Left lung (tissue), 10 donors: ENCODE measurements around the gene RNU2-1. TPM values are rescaled to one million over a fixed set of nuclear protein-coding genes. Genes with fewer than 3 reads are reported as not detected.

Experiments
- ATAC-seq: fragments of 200-7000 bp; cut with Tn5 transposase; one replicate; pipeline ENCODE4 v1.9.1; 2020; ENCODE audit warnings: moderate library complexity
- DNase-seq, 4 donors: peaks; one replicate each; pipeline ENCODE4 v3.0.0-alpha.2; 2013 to 2020
- H3K27ac ChIP-seq, 2 donors: fragments of 200-600 bp; sonication (generic) in 1 of 2; one replicate each; pipeline versions ENCODE4 v1.5.0 to v1.8.0; 2020 to 2021
- H3K27me3 ChIP-seq, 2 donors: fragments of 200-600 bp; sonication (generic) in 1 of 2; one replicate each; pipeline versions ENCODE4 v1.5.0 to v1.8.0; 2020 to 2021
- H3K36me3 ChIP-seq, 2 donors: fragments of 200-600 bp; sonication (generic) in 1 of 2; one replicate each; pipeline versions ENCODE4 v1.5.0 to v1.8.0; 2020 to 2021
- H3K4me1 ChIP-seq, 2 donors: fragments of 200-600 bp; one replicate each; pipeline ENCODE4 v1.8.0; 2021
- H3K4me3 ChIP-seq, 2 donors: fragments of 200-600 bp; sonication (generic) in 1 of 2; one replicate each; pipeline versions ENCODE4 v1.5.0 to v1.8.0; 2020 to 2021; ENCODE audit warnings: mild to moderate bottlenecking in 1 of 2
- H3K9me3 ChIP-seq, 2 donors: fragments of 200-600 bp; sonication (generic) in 1 of 2; one replicate each; pipeline versions ENCODE4 v1.5.0 to v1.8.0; 2020 to 2021
- CTCF ChIP-seq, 2 donors: fragments of 200-600 bp; sonication (generic) in 1 of 2; IDR thresholded peaks; one replicate each; pipeline versions ENCODE4 v1.5.0 to v1.8.0; 2021; ENCODE audit warnings: antibody characterized with exemption in 2 of 2
- intact Hi-C, 2 donors: fragments of 100-400 bp; cut with DNase I; formaldehyde crosslinking; loops; one replicate each; pipeline versions ENCODE4 v1.11.2 to v1.14.2; 2022
- polyA plus RNA-seq, 6 donors: library from polyadenylated mRNA; unstranded; fragments of 120-200 nt; gene quantifications; one replicate each; pipeline ENCODE4 v1.2.1, GENCODE V29; 2013; ENCODE audit not compliant: insufficient read length in 6 of 6
- total RNA-seq, 2 donors: library from RNA; stranded (reverse); fragmentation: NEBNext Ultra II Directional; extraction: Animal tissue kit (Norgen Biotek cat#: 25700); gene quantifications; one replicate each; pipeline ENCODE4 v1.2.1, GENCODE V29; 2021
- donor health status: DM: no; HTN: yes; CAD: no.
- donor health status: DM: no; HTN: no; CAD: no.

RNU2-1 gene
- total and polyA plus RNA-seq, 8 donors = 1.2 to 6,821 (median 1.9) TPM; not detected in 1

DNA sequence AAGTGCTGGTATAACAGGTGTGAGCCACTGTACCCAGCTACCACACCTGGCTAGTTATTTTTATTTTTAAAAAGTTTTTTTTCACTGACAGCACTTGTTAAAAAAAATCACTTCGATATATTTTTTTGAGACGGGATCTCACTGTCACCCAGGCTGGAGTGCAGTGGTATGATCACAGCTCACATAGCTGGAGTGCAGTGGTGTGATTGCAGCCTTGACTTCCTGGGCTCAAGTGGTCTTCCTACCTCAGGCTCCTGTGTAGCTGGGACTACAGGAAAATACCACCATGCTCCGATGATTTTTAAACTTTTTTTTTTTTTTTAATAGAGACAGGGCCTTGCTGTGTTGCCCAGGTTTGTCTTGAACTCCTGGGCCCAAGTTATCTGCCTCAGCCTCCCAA lies 49.9 kb downstream of the RNU2-1 start:
- Histone ChIP-seq H3K36me3 (peaks cover 0 to 100% of the 10 kb centered on the region in 2 donors), H3K4me3 (no peak overlapping the region), H3K4me1 (no peaks in the 10 kb centered on the region), H3K27ac (no peak overlapping the region), H3K27me3 (no peaks in the 10 kb centered on the region), H3K9me3 (no peaks in the 10 kb centered on the region)
- no peak for TF ChIP-seq CTCF (IDR thresholded peaks at IDR 0.05)
- intact Hi-C loops = no loop called here
- no peak for ATAC-seq
- DNase-seq = no peak

Other genes with a start within 250 kb of the RNU2-1 start
- 100 to 1,000 TPM; 842 to 909 TPM for gene RPL27, start 235.6 kb downstream of the RNU2-1 start, total RNA-seq
- gene RPL27, start 235.6 kb downstream of the RNU2-1 start, polyA plus RNA-seq = 1,000 to 10,000 TPM; 1,562 to 1,820 (median 1,675) TPM
- gene IFI35, start 227.2 kb downstream of the RNU2-1 start, total RNA-seq = 10 to 100 TPM; 39.0 to 41.5 TPM
- 10 to 100 TPM; 17.5 to 20.7 (median 18.5) TPM for gene IFI35, start 227.2 kb downstream of the RNU2-1 start, polyA plus RNA-seq
- 100 to 1,000 TPM; 228 to 257 TPM for gene VAT1, start 211.6 kb downstream of the RNU2-1 start, total RNA-seq
- 100 to 1,000 TPM; 116 to 154 (median 130) TPM for gene VAT1, start 211.6 kb downstream of the RNU2-1 start, polyA plus RNA-seq
- gene RND2, start 208.7 kb downstream of the RNU2-1 start, total RNA-seq = 1 to 10 TPM in 1 of 2 donors, under 1 TPM in 1; 0.73 to 1.2 TPM
- 1 to 10 TPM; 1.6 to 2.0 (median 1.8) TPM for gene RND2, start 208.7 kb downstream of the RNU2-1 start, polyA plus RNA-seq
- gene BRCA1, start 108.6 kb downstream of the RNU2-1 start, total RNA-seq = 10 to 100 TPM; 10.3 to 17.7 TPM
- 10 to 100 TPM; 13.4 to 24.4 (median 19.2) TPM for gene BRCA1, start 108.6 kb downstream of the RNU2-1 start, polyA plus RNA-seq
- gene NBR1, start 62.8 kb downstream of the RNU2-1 start, total RNA-seq = 10 to 100 TPM; 62.4 to 78.2 TPM
- 100 to 1,000 TPM in 5 of 6 donors, 10 to 100 TPM in 1; 95.5 to 125 (median 111) TPM for gene NBR1, start 62.8 kb downstream of the RNU2-1 start, polyA plus RNA-seq
- 10 to 100 TPM; 14.4 to 26.8 TPM for gene TMEM106A, start 22.1 kb downstream of the RNU2-1 start, total RNA-seq
- gene TMEM106A, start 22.1 kb downstream of the RNU2-1 start, polyA plus RNA-seq = 10 to 100 TPM; 10.6 to 16.9 (median 11.2) TPM
- under 1 TPM in 1 of 2 donors, not detected in 1; 0.37 TPM for gene CCDC200, start 5.4 kb downstream of the RNU2-1 start, total RNA-seq
- 10 to 100 TPM; 15.1 to 23.6 (median 18.5) TPM for gene CCDC200, start 5.4 kb downstream of the RNU2-1 start, polyA plus RNA-seq
- gene ARL4D, start 165.0 kb upstream of the RNU2-1 start, total RNA-seq = 10 to 100 TPM in 1 of 2 donors, 1 to 10 TPM in 1; 9.9 to 13.0 TPM
- gene ARL4D, start 165.0 kb upstream of the RNU2-1 start, polyA plus RNA-seq = 10 to 100 TPM in 1 of 6 donors, 1 to 10 TPM in 5; 5.9 to 10.1 (median 9.2) TPM
- gene DHX8, start 250.0 kb upstream of the RNU2-1 start, total RNA-seq = 10 to 100 TPM; 46.6 to 61.2 TPM
- 10 to 100 TPM; 42.7 to 48.4 (median 44.7) TPM for gene DHX8, start 250.0 kb upstream of the RNU2-1 start, polyA plus RNA-seq